ENCODE measurements around the gene PRUNE2.

GRCh38 chr9:76626141-76626540 is 279.8 kb downstream of the PRUNE2 start:
- TF ChIP-seq CTCF (IDR thresholded peaks at IDR 0.05): no peak
- no peak for TF ChIP-seq POLR2A (IDR thresholded peaks at IDR 0.05)

Measured in heart left ventricle (tissue), 13 donors.